NCI-H2029 treated with DMSO at 0.1 percent for 48 hours (cell line): Measurements from ENCODE around the gene ASB8.
"Not testable (repeated sequence)": the region's sequence is repeated elsewhere in the genome, so short reads cannot be mapped to it uniquely, and the experiment has no call there.

Experiments used
- DNase-seq: peaks from one replicate; lab custom pipeline; 2025; lab: John Stamatoyannopoulos, UW

Gene ASB8

DNA sequence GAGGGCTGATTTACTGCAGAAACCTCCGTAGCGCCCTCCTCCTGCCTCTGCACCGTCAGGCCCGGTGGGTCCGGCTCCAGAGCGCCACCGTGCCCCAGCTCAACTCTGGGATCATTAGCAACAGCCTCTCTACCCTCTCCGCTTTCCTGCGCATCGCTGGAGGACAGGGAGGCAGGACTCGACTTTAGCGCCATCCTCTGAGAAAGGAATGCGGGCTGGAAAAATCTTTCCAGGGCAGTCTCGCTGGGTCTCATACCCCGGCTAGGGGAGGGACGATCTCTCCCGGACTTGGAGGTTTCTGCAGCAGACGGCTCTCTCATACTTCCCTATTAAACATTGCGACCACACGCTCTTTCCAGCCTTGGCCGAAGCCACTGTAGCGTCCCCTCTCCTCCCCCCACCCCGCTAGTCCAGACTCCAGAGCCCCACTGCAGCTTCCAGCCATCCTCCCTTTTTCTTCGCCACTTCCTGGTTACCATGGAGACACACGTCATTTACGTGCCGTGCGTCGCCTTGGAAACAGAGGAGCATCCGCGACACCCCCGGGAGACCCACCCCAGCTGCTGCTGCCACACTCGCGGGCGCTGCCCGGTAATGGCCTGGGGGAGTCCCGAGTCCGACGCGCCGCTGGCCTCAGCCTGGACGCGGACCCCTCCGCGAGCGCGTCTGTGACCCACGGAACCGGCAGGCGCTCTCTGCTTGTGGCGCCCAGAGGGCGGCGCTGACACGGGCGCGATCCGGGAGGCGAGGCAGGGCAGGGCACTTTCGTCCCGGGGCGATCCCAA is 26.0 kb upstream of the ASB8 start, which contains the start of gene CCDC184:
Gene CCDC184, plus strand, starts transcription at position 554 of the 785 bp plus-strand sequence. CDS start 479 bp downstream, outside the sequence.
- peak; percentile 8 for DNase-seq

DNA sequence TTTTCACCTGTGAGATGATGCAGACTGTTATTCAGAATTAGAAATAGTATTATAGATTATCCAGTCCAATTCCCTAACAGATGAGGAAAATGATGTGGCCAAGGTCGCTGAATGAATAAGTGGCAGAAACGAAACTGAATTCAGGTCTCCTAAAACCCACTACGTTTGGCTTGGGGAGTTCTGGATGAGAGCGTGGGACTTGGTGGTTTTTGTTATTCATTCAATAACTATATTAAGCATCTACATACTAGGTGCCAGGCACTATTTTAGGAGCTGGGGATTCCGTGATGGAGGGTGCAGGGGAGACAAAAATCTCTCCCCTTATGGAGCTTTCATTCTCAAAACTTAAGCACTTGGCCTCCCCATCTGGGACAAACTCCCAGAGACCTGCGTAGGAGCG is 25.3 kb upstream of the ASB8 start:
- no peak for DNase-seq

DNA sequence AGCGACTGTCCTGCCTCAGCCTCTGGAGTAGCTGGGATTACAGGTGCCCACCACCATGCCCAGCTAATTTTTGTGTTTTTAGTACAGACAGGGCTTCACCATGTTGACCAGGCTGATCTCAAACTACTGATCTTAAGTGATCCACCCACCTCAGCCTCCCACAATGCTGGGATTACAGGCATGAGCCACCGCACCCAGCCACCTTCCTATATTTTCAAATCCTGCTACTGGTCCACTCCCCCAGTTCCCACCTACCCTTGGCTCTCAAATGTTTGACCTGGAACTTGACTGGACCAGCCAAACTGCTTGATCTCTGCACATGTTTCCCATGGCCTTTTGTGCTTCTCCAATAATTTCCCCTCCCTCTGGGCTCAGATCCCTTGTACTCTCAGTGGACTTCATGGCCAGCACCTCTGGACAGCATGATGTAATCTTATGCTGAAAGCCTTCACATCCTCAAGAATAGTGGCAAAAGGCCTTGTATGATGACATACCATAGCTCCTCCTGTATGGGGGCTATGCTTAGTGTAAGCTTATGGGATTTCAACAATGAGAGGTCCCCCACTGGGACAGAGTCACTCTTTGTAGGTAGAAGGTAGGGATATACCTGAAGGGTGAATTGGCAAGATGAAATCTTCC is 23.7 kb upstream of the ASB8 start:
- DNase-seq = no peak

DNA sequence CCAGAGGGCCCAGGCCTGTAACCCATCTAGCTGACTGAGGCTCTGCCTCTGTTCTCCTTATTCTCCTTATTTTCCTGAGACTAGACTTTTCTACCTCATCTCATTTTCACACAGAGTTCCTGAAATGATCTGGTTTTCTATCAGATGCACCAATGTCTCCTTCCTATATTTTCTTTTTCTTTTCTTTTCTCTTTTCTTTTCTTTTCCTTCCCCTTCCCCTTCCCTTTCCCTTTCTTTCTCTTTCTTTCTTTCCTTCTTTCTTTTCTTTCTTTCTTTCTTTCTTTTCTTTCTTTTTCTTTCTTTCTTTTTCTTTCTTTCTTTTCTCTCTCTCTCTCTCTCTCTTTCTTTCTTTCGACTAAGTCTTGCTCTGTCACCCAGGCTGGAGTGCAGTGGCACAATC is 23.1 kb upstream of the ASB8 start:
- DNase-seq = no peak

DNA sequence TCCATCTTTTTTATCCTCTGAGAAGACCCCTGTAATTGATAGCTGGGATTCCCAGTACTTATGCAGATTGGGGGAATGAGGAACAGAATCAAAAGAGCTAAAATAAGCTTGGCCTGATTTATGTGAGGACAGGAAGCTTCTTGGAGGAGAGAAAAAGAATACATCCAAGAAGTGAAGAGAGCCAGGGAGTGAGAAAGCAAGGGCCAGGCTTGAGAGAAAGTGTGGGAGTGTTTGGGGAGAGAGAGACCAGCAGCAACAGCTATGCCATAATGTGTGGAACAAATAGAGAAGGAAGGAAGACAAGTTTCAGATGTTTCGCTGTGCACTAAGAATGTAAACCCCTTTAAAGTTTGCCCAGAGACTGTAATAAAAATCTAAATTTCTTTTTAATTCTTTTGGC is 22.2 kb upstream of the ASB8 start:
- DNase-seq = no peak

DNA sequence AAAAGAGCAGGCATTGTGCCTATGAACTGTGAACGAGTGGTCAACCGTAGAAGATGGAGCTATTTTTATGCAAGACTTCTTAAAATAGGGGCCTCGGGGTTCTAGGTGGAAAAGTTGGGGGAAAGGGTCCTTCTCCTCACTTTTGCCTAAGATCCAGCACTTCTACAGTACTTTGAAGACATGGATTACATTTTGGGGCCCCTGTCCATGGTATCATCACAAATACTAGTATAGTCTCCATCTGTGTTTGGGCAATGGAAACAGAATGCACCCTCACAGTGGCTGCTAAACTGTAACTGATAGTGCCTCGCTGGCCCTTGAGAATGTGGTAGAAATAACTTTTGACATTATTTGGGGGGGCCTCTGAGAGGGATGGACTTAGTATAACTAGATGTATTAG is 20.7 kb upstream of the ASB8 start:
- DNase-seq = no peak

DNA sequence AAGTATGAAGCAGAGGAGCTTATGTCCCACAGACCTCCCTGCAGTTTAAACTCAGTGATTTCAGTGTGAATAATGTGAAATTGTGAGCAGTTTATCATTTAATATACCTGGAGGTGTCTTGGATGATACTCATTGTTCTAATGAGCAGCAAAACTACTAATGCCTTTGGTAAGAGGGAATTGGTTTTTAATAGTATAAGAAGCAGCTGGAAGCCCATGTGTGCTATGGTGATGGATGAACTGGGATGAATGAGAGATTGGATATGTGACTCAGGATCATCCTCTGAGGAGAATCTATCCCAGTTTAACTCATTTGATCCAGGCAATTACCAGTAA is 19.1 kb upstream of the ASB8 start:
- DNase-seq = no peak

DNA sequence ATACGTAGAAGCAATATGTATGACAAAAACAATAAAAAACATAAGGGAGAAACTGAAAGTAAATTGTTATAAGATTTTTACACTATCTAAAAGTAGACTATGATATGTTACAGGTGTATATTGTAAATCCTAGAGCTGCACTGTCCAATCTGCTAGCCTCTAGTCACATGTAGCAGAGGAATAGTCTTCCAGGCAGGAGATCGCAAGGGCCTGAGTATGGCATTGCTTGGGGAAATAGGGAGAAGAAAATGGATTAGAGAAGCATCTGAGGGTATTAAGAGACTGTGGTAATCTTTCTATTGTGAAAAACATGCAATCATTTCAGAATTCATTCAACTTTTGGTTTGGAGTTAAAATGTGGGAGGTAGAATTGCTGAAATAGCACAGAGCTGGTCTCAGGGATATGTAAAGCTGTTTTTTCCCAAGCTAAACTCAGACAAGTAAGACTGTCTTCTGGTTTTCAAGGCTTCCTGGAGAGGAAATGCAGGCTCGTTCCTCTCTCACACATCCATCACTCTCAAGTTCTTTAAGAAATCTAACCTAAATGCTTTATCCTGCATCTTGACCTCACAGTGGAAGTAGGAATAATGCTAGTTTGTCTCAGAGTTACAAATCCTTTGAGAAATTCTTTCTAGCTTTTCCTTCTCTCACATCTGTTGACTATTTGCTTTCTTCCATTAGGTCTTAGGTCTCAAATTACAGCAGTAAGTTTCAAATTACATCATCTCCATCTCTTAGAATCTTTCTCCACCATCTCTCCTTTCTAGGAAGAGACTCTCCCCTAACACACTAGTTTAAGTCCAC is 18.5 kb upstream of the ASB8 start:
- DNase-seq = no peak

DNA sequence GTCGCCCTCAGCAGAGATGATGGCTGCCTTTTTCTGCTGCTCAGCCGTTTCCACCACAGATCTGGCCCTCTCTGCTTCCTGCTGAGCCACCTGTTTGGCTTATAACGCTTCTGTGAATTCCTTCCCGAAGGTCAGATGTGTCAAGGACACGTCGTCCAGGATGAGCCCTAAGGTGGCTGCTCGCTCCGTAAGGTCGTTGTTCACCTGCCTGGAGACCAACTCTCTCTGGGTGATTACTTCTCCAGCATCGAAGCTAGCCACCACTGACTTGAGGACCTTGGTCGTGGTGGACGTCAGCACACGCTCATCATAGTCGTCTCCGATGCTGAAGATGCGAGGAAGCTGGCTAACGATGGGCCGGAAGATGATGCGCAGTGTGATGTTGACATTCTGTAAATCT is 11.7 kb upstream of the ASB8 start:
- no peak for DNase-seq

DNA sequence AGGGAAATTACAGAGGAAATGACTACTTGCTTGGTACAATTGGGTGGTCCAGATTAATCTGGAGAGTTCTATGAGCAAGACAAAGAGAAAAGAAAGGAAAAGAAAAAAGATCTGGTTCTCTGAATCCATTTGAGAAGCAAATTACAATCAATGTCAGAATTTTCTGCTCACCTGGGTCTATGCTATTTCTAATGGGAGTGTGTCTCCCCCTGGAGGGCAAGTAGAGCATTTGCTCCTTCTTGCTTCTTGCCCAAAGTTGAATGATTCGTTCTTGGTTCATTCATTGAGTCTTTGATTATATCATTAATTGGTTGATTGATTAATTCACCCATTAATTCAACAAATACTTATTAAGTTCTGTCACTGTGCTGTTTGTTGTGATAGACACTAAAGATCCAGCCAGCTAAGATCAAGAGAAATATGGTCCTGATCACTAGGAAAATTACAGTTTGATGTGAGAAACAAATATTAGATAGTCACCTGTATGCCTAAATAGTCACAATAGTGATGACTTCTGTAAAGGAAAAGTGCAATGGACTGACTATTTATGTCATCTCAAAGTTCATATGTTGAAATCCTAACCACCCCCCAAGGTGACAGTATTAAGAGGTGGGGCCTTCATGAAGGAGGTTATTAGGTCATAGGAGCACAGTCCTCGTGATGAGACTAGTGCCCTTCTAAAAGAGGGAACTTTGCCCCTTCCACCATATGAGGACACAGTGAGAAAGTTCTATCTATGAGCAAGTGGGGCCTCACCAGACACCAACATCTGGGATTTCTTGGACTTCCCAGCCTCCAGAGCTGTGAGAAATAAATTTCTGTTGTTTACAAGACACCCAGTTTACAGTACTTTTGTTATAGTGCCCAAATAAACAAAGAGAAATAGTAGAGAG is 8.0 kb upstream of the ASB8 start:
- DNase-seq = peak; percentile 4

DNA sequence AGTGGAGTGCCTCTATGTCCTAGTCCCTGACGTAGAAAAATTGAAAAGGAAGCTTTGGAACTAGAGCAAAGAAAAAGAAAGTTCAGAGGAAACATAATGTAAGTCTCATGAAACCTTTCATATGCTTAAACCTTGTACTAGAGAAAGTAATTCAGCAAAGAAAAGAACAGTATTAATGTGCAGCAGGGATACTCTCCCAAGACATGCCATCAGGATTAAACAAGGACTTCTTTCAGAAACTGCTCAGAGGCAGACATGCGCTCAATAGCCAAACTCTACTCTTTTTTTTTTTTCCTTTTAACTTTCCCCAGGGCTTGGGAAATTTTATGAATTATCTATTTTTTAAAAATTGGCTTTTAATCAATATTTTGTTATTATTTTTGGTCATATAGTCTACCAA is 7.1 kb upstream of the ASB8 start:
- DNase-seq = no peak

DNA sequence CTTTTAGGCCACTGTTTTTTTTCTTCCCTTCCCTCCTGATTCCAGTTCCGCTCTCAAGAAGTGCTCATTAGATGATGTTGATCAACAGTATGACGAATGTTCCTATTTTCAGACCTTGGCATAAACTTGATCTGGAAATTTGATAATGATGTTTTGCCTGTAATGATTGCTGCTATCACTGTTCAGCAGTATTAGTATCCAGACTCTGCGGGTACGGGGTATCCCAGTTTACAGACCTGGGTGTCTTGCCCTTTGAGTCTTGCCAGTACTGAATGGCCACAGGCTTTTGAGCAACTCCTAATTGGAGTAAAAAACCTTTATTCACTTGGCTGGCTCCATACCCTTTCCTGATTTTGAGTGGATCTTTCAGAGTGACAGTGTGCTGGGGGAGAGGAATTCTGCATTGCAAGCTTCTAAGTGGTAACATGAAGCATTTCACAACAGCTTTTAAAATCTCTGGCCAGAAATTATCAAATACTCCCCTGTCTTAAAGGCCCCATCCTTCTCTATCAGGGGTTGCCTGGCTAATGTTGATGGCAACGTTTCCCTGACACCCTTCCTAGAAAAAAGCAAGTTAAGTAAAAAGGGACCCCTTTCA is 5.9 kb upstream of the ASB8 start:
- no peak for DNase-seq

DNA sequence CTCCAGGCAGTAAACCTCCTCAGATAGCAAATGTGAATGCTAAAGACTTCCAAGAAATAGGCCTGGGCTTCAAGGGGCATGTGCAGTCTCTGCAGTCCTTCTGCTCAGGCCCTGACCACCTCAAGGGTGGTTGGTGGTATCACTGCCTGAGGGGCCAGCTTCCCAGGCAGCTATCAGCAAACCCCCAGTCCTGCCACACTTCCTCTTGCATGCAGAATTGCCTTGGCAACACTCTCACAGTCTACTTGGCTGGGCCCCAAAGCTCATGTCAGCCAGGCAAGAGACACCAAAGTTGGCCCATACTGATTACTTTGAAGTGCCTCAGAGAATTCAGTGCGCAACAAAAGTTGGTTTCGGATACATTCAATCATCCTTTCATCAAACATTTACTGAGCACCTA is 3.5 kb upstream of the ASB8 start:
- DNase-seq = no peak

DNA sequence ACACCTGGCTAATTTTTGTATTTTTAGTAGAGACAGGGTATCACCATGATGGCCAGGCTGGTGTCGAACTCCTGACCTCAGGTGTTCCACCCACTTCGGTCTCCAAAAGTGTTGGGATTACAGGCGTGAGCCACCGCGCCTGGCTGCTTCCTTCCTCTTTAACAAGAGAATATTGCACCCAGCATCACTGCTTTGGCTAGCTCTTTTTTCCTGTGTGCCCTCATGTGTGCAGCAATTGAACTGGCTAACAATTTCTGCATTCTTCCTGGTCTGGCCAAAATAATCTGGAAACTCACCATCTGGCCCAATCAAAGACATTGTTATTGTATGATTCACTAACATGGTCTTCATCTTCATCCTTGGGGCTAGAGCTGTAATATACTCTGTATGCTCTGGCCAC is 2.7 kb upstream of the ASB8 start:
- no peak for DNase-seq

DNA sequence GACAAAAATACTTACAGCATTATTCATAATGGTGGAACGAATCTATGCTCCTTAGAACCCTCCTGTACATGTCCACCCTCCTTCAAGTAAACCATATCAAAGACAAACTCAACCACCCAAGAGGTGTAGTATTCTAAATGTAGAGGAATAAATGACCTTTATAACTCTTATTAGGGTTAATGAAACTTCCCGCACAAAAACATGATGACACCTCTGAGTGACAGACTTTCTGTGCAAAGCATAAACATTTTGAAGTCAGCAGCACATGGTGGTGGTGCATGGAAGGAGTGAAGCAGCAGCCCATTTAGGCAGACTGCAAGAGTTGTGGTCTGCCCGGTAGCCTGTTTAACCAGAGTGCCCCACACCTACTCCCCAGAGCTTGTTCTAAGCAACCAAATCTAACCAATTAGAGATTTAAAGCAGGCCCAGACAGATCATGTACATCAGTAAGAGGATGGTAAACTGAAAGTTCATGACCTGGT is 615 bp upstream of the ASB8 start:
- no peak for DNase-seq

DNA sequence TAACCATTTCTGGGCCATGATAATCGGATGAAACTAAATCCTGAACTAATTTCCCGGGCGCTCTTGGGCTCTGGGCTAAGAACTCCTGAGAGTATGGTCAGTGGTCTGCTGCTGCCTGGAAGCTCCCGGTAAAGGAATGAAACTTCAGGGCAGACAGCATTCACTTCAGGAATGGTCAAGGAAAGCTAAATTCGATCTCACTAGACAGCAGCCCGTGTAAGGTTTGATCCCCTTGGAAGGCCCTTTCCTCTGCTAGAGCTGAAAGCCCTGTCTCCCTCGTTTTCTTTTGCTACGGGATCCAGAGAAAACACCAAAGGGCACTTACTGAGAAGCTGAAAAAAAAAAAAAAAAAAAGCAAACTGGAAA is 680 bp downstream of the ASB8 start:
- no peak for DNase-seq

DNA sequence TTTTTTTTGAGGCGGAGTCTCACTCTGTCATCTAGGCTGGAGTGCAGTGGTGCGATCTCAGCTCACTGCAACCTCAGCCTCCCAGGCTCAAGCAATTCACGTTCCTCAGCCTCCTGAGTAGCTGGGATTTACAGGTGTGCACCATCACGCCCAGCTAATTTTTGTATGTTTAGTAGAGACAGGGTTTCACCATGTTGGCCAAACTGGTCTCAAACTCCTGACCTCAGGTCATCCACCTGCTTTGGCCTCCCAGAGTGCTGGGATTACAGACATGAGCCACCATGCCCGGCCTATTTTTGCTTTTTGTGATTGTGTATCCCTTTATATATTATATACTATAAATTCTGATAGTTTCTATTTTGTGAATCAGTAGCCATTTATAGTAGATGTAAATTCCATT is 1.5 kb downstream of the ASB8 start:
- DNase-seq = not testable (repeated sequence)

DNA sequence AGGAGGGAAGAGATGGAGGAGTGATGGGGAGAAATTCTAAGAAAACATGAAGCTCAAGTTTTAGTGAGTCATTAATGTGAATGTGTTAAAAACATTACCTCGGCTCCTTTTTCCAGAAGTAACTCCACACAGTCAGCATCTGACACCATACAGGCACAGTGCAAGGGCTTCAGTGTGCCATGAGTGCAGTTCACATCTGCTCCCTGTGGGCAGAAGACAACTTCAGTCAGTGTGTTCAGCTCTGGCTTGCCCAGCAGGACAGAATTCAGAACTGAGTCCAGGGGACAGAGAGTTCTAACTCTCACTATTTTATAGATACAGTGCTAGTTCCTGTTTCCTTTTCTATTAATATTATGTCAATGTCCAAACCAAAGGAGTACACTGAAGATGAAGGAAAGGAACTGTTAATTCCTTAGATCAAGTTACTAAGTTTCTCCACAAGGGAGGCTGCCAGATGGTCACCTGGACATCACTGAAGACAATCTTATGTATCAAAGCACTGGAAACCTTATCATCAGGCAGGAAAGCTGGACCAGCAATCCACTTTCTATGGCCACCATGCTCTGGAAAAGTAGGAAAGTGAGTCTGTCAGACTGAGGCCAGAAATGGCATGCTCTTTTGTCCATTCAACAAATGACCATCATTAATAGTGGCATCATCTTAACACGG is 6.1 kb downstream of the ASB8 start:
- DNase-seq = no peak

DNA sequence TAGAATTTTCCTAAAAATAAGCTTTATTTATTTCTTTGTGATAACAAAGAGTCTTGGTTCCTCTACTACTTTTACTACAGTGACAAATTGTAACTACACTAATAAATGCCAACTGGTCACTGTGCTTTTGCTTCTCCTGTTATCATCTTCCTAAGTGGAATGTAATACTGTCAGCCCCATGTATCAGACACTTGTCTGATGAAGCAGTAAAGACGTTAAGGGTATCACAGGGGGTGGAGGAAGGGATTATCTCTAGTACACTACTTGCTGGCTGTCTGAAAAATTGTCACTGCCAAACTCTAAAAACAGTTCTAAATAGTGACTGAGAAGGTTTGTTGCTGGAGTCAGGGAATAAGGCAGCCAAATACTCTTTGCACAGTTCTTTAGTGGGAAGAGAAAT is 11.3 kb downstream of the ASB8 start:
- no peak for DNase-seq

DNA sequence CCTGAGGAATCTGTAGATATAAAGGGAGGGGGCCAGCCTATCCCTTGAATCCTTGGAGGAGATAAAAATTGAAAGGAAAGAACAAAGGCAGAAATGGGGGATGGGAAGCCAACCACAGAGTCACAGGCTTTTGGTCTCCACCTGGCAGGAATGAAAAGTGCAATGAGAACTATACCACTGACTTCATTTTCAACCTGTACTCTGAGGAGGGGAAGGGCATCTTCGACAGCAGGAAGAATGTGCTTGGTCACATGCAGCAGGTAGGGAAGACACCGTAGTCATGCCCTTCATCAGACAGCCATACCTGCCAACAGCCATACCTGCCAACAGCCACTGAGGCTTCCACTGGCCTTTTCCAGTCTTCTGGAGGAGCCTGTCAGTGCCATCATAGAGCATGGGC is 13.4 kb downstream of the ASB8 start:
- DNase-seq = no peak
